Neural cell (in vitro differentiated cells): ENCODE measurements around the gene CPNE4. TPM values are rescaled to one million over a fixed set of nuclear protein-coding genes. Genes with fewer than 3 reads are reported as not detected.

Source experiments
- H2AFZ ChIP-seq: fragments of 200-600, 300-800 bp; sonication (generic), shearing (Covaris generic); 2 replicates; pipeline ENCODE4 v1.6.0; 2014; ENCODE audit warnings: low read depth, mild to moderate bottlenecking, antibody characterized with exemption, low read length, moderate library complexity
- H3F3A ChIP-seq: fragments of 200-600 bp; shearing (Covaris generic); 2 replicates; pipeline ENCODE4 v1.6.1; 2016; ENCODE audit warnings: mild to moderate bottlenecking, moderate library complexity, mixed read lengths, antibody characterized with exemption, low read length; ENCODE audit not compliant: insufficient read depth, poor library complexity, severe bottlenecking
- H3K27ac ChIP-seq: fragments of 200-600, 300-800 bp; sonication (generic), shearing (Covaris generic); 2 replicates; pipeline ENCODE4 v1.5.1; 2014; ENCODE audit warnings: mild to moderate bottlenecking, low read length, moderate library complexity
- H3K27me3 ChIP-seq: fragments of 300-800, 200-600 bp; sonication (generic), shearing (Covaris generic); 2 replicates; pipeline ENCODE4 v1.6.0; 2014; ENCODE audit warnings: mild to moderate bottlenecking, low read depth, low read length, moderate library complexity; ENCODE audit not compliant: insufficient read depth
- H3K36me3 ChIP-seq: fragments of 300-800, 200-600 bp; sonication (generic), shearing (Covaris generic); 2 replicates; pipeline ENCODE4 v1.5.1; 2014; ENCODE audit warnings: mild to moderate bottlenecking, antibody characterized with exemption, low read length, moderate library complexity; ENCODE audit not compliant: insufficient read depth
- H3K4me2 ChIP-seq: fragments of 300-800, 200-600 bp; sonication (generic), shearing (Covaris generic); 2 replicates; pipeline ENCODE4 v1.6.0; 2014; ENCODE audit warnings: mild to moderate bottlenecking, low read length
- H3K4me3 ChIP-seq: fragments of 300-800, 200-600 bp; sonication (generic), shearing (Covaris generic); 2 replicates; pipeline ENCODE4 v1.5.1; 2014; ENCODE audit warnings: mild to moderate bottlenecking, low read length, moderate library complexity
- H3K79me2 ChIP-seq: fragments of 200-600 bp; shearing (Covaris generic); replicated peaks from 2 replicates; pipeline ENCODE4 v1.6.0; 2014; ENCODE audit warnings: mild to moderate bottlenecking, low read length, moderate library complexity; ENCODE audit not compliant: insufficient read depth
- H3K9ac ChIP-seq: fragments of 300-800, 200-600 bp; sonication (generic), shearing (Covaris generic); 2 replicates; pipeline ENCODE4 v1.6.1; 2016; ENCODE audit warnings: mild to moderate bottlenecking, low read length, mixed read lengths
- H3K9me2 ChIP-seq: fragments of 200-600 bp; shearing (Covaris generic); 2 replicates; pipeline ENCODE4 v1.6.1; 2016; ENCODE audit warnings: mild to moderate bottlenecking, low read length, mixed read lengths; ENCODE audit not compliant: insufficient read depth
- H3K9me3 ChIP-seq: fragments of 200-600, 300-800 bp; sonication (generic), shearing (Covaris generic); 2 replicates; pipeline ENCODE4 v1.6.1; 2016; ENCODE audit warnings: mild to moderate bottlenecking, mixed run types, low read length, moderate library complexity, mixed read lengths
- H4K20me1 ChIP-seq: fragments of 200-600 bp; shearing (Covaris generic); 2 replicates; pipeline ENCODE4 v1.6.1; 2016; ENCODE audit warnings: mild to moderate bottlenecking, mixed run types; ENCODE audit not compliant: insufficient read depth
- EP300 ChIP-seq: fragments of 450-650 bp; conservative IDR thresholded peaks from 2 replicates; pipeline ENCODE4 v1.6.1; 2014; ENCODE audit warnings: antibody characterized with exemption, mild to moderate bottlenecking, moderate library complexity; ENCODE audit not compliant: poor library complexity, severe bottlenecking
- EZH2 ChIP-seq: fragments of 200-600, 300-800 bp; shearing (Covaris generic), sonication (generic); IDR thresholded peaks from 2 replicates; pipeline ENCODE4 v1.6.1; 2014; ENCODE audit warnings: antibody characterized with exemption, low read length, borderline replicate concordance, mild to moderate bottlenecking; ENCODE audit not compliant: insufficient read depth, poor library complexity, severe bottlenecking
- MXI1 ChIP-seq: fragments of 450-650 bp; conservative IDR thresholded peaks from 2 replicates; pipeline ENCODE4 v1.6.1; 2014; ENCODE audit warnings: antibody characterized with exemption, mild to moderate bottlenecking; ENCODE audit not compliant: poor library complexity, severe bottlenecking
- POLR2AphosphoS5 ChIP-seq: IDR thresholded peaks from 2 replicates; pipeline ENCODE4 v1.6.1; 2012
- RAD21 ChIP-seq: fragments of 450-650 bp; conservative IDR thresholded peaks from 2 replicates; pipeline ENCODE4 v1.6.1; 2014; ENCODE audit warnings: antibody characterized with exemption, mild to moderate bottlenecking, moderate library complexity
- SMC3 ChIP-seq: fragments of 450-650 bp; conservative IDR thresholded peaks from 2 replicates; pipeline ENCODE4 v1.6.1; 2014; ENCODE audit warnings: antibody characterized with exemption, mild to moderate bottlenecking, moderate library complexity; ENCODE audit not compliant: poor library complexity
- TAF1 ChIP-seq: IDR thresholded peaks from 2 replicates; pipeline ENCODE4 v1.6.1; 2012; ENCODE audit warnings: low read depth
- polyA plus RNA-seq: library from polyadenylated mRNA; depleted of rRNA; stranded (reverse); fragments of >200 nt; gene quantifications from 2 replicates; pipeline ENCODE4 v1.2.3, GENCODE V29; 2014
- TF ChIP-seq, protein P1 (sequence below): IDR thresholded peaks from 2 replicates; pipeline ENCODE4 v1.6.1; 2012; ENCODE audit warnings: borderline replicate concordance
- TF ChIP-seq, protein P2 (sequence below): fragments of 450-650 bp; IDR thresholded peaks from 2 replicates; pipeline ENCODE4 v1.5.1; 2014; ENCODE audit warnings: antibody characterized with exemption, mild to moderate bottlenecking, moderate library complexity; ENCODE audit not compliant: poor library complexity, severe bottlenecking

CPNE4 gene
- polyA plus RNA-seq, 1 donor from 2014 or later, result 0.59 TPM

DNA sequence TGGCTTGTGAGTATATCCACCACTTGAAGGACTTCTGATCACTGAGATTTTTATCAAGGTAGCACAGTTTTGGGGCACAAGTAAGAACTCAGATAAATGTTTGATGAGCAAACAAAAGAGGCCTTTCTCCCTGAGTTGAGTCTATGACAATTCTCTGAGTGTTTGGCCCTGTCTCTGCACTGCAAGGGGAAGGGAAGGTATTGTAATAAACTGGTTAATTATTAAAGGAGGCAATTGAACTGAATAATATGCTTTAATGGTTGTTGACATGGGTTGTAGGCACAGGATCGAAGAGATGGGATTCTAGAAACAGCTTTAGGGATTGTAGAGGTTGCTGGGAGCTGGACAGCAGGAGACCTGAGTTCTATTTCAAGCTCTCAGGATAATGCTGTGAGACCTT lies 437.0 kb downstream of the CPNE4 start:
- no peak overlapping the region for H3K9ac ChIP-seq
- no peaks in the 10 kb centered on the region for H3K9me3 ChIP-seq
- H3K36me3 ChIP-seq, result no peaks in the 10 kb centered on the region
- H3K79me2 ChIP-seq, result no peaks in the 10 kb centered on the region
- H3K27ac ChIP-seq, result no peak overlapping the region
- H3F3A ChIP-seq, result no peaks in the 10 kb centered on the region
- H4K20me1 ChIP-seq, result no peaks in the 10 kb centered on the region
- TF ChIP-seq SMC3 (no peak), EZH2 (no peak), EP300 (no peak), MXI1 (no peak), TAF1 (no peak), POLR2AphosphoS5 (no peak)
- TF ChIP-seq, protein P1, sequence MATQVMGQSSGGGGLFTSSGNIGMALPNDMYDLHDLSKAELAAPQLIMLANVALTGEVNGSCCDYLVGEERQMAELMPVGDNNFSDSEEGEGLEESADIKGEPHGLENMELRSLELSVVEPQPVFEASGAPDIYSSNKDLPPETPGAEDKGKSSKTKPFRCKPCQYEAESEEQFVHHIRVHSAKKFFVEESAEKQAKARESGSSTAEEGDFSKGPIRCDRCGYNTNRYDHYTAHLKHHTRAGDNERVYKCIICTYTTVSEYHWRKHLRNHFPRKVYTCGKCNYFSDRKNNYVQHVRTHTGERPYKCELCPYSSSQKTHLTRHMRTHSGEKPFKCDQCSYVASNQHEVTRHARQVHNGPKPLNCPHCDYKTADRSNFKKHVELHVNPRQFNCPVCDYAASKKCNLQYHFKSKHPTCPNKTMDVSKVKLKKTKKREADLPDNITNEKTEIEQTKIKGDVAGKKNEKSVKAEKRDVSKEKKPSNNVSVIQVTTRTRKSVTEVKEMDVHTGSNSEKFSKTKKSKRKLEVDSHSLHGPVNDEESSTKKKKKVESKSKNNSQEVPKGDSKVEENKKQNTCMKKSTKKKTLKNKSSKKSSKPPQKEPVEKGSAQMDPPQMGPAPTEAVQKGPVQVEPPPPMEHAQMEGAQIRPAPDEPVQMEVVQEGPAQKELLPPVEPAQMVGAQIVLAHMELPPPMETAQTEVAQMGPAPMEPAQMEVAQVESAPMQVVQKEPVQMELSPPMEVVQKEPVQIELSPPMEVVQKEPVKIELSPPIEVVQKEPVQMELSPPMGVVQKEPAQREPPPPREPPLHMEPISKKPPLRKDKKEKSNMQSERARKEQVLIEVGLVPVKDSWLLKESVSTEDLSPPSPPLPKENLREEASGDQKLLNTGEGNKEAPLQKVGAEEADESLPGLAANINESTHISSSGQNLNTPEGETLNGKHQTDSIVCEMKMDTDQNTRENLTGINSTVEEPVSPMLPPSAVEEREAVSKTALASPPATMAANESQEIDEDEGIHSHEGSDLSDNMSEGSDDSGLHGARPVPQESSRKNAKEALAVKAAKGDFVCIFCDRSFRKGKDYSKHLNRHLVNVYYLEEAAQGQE, result no peak
- TF ChIP-seq, protein P2, sequence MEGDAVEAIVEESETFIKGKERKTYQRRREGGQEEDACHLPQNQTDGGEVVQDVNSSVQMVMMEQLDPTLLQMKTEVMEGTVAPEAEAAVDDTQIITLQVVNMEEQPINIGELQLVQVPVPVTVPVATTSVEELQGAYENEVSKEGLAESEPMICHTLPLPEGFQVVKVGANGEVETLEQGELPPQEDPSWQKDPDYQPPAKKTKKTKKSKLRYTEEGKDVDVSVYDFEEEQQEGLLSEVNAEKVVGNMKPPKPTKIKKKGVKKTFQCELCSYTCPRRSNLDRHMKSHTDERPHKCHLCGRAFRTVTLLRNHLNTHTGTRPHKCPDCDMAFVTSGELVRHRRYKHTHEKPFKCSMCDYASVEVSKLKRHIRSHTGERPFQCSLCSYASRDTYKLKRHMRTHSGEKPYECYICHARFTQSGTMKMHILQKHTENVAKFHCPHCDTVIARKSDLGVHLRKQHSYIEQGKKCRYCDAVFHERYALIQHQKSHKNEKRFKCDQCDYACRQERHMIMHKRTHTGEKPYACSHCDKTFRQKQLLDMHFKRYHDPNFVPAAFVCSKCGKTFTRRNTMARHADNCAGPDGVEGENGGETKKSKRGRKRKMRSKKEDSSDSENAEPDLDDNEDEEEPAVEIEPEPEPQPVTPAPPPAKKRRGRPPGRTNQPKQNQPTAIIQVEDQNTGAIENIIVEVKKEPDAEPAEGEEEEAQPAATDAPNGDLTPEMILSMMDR, result no peak
- no peak overlapping the region for H3K4me2 ChIP-seq
- H3K4me3 ChIP-seq, result no peak overlapping the region
- no peak overlapping the region for H2AFZ ChIP-seq
- no peaks in the 10 kb centered on the region for H3K9me2 ChIP-seq
- no peaks in the 10 kb centered on the region for H3K27me3 ChIP-seq

DNA sequence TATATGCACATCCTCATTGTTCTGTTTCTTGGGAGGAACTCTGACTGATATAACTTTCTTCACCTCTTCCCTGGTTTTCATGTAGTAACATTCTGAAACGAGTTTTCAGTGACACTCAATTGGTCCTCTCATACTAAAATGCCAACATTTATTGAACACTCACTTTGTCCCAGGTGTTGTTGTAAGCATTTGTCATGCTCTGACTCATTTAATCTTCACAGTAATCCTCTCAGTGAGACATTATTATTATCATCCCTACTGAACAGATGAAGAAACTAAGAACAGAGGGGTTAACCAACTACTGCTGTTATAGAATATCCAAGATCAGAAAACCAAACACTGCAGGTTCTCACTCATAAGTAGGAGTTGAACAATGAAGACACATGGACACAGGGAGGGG lies 437.9 kb downstream of the CPNE4 start:
- H3K9ac ChIP-seq, result no peak overlapping the region
- no peak overlapping the region for H3K4me3 ChIP-seq
- no peaks in the 10 kb centered on the region for H4K20me1 ChIP-seq
- no peaks in the 10 kb centered on the region for H3K27me3 ChIP-seq
- H3K27ac ChIP-seq, result no peak overlapping the region
- H3K9me3 ChIP-seq, result no peaks in the 10 kb centered on the region
- TF ChIP-seq RAD21 (no peak), SMC3 (no peak), MXI1 (no peak), TAF1 (no peak), EP300 (no peak), EZH2 (no peak), POLR2AphosphoS5 (no peak)
- TF ChIP-seq, protein P1, result no peak
- TF ChIP-seq, protein P2, result no peak
- H3K79me2 ChIP-seq, result no peaks in the 10 kb centered on the region
- H3K9me2 ChIP-seq, result no peaks in the 10 kb centered on the region
- no peak overlapping the region for H3K4me2 ChIP-seq
- no peaks in the 10 kb centered on the region for H3K36me3 ChIP-seq
- no peaks in the 10 kb centered on the region for H3F3A ChIP-seq
- no peak overlapping the region for H2AFZ ChIP-seq
